Stomach (tissue), 4 donors: ENCODE results near the gene WWOX.

Source experiments
- POLR2A ChIP-seq, 4 donors: fragments of 450-650 bp; IDR thresholded peaks; one replicate each; pipeline ENCODE4 v1.6.1; 2016; ENCODE audit warnings: antibody characterized with exemption in 4 of 4, control low read depth in 2 of 4, mild to moderate bottlenecking in 1 of 4, moderate library complexity in 1 of 4
- TF ChIP-seq, protein P1 (sequence below), 7 experiments: fragments of 450-650 bp in 4 of 7; fragments of 200-600 bp in 3 of 7; sonication (generic) in 3 of 7; IDR thresholded peaks; one replicate each; pipeline ENCODE4 v1.5.1; 2016 to 2019; ENCODE audit warnings: antibody characterized with exemption in 7 of 7, control low read depth in 2 of 7, mild to moderate bottlenecking in 1 of 7

DNA sequence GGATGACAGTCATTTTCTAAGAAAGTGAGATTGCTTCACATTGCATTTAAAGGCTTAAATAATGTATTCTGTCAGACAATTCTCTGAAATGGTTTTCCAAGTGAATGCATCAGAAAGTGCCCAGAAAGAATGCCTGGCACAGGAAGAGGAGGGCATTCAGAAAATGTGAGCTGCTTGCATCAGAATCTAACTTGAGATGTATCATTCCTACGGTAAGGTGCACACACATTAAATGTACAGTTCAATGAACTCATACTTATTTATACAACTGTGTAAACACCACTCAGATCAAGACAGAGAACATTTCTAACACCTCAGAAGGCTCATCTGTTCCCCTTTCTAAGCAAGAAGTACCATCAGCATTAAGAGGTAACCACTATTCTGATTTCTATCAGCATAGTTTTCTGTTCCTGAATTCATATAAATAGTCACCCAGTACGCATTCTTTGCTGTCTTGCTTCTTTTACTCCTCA is 863.0 kb downstream of the WWOX start:
- TF ChIP-seq, protein P1, sequence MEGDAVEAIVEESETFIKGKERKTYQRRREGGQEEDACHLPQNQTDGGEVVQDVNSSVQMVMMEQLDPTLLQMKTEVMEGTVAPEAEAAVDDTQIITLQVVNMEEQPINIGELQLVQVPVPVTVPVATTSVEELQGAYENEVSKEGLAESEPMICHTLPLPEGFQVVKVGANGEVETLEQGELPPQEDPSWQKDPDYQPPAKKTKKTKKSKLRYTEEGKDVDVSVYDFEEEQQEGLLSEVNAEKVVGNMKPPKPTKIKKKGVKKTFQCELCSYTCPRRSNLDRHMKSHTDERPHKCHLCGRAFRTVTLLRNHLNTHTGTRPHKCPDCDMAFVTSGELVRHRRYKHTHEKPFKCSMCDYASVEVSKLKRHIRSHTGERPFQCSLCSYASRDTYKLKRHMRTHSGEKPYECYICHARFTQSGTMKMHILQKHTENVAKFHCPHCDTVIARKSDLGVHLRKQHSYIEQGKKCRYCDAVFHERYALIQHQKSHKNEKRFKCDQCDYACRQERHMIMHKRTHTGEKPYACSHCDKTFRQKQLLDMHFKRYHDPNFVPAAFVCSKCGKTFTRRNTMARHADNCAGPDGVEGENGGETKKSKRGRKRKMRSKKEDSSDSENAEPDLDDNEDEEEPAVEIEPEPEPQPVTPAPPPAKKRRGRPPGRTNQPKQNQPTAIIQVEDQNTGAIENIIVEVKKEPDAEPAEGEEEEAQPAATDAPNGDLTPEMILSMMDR (IDR thresholded peaks at IDR 0.05) = no peak
- no peak for TF ChIP-seq POLR2A (IDR thresholded peaks at IDR 0.05)
